ENCODE measurements around the gene DSC1.
"Not testable (repeated sequence)": the region's sequence is repeated elsewhere in the genome, so short reads cannot be mapped to it uniquely, and the experiment has no call there.

DSC1 gene

DNA sequence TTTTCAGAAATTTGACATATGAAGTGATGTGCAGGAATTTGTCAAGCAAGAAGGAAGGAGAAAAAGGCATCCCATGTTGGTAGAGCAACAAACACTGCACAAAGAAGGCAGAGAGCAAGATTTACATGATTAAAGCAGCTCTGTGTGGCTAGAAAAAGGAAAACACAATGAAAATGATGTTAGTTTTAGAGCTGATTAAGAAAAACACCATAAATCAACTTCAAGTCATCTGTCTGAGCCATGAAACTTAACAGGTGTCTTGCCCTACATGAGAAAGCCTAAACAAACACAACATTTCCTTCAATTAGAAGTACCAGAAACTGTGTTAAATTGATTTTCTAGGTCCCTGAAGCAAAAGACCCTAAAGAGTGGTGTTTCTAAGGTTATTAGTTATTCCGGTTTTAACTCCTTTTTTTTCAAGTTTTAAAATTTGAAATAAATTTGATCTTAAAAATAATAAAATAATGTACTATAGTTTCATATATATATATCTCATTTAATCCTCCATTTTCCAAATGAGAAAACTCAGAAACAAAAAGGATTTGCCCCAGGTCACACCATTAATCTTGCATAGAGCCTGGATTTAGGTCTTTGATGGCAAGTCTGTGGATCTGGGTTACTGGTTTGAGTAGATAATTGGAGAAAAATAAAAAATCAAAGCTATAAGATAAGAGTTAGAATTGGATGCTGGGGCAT, 8.6 kb upstream of the DSC1 start:
- DNase-seq, result no peak

DNA sequence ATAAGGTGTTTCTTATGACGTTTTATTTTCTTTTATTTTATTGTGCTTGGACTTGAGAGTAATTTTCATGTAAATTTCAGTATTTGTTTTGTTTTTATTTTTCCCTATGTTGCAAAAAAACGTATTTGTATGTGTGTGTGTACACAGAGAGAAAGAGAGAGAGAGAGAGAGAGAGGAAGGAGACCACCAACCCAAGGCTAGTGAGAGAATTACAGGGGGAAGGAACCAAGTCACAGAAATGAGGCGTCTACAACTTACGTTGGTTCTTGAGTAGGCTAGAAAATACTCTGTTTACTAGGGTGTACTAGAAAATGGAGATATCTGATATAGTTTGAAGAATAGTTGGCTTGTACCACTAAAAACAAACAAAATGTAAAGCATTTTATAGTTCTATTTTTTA, 7.7 kb upstream of the DSC1 start:
- DNase-seq, result no peak

DNA sequence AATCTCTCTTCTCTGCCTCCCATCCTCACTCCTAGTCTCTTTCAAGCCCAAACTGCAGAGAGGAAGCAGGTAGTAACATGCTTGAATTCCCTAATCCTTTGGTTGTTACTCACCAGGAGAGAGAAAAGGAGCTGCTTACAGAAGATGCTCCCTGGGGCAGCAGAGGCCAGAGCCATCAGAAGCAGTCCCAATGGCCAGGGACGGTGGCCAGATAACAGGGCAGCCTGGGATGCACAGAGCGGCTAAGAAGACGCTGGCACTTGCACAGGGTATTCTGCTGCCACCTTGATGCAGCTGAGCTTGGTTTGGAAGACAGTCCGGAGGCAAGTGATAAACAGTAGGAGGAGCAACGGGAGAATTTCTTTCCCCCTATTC, 250 bp downstream of the DSC1 start:
- no peak for DNase-seq

DNA sequence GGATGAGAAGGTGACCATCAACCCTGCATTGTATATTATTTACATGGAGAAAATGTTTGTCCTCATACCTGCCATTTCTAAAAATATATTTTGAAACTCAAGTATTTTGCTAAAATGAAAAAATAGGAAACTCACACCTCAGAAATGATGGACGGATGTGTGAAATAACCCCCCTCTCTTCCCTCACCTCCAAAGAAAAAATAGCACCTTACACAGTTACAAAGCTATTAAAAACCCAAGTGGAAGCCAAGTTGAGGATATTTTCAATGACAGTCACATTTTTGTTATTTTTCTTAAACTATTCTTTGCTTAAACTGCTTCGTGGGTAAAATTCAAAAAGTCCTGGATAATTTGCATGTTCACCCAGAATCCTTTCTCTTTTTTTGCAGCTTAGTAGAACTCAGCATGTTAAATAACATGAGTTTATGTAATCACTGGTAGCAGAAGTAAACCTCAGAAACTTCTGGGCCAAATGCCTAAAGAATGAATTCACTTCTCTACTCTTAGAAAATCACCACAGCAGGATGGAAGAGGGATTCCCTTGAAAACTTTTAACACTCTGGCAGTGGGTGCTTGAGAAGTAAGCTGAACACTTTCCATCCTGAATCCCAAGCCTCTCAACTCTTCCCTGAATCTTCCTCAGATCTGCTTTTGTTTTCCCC, 768 bp downstream of the DSC1 start:
- DNase-seq, result no peak

DNA sequence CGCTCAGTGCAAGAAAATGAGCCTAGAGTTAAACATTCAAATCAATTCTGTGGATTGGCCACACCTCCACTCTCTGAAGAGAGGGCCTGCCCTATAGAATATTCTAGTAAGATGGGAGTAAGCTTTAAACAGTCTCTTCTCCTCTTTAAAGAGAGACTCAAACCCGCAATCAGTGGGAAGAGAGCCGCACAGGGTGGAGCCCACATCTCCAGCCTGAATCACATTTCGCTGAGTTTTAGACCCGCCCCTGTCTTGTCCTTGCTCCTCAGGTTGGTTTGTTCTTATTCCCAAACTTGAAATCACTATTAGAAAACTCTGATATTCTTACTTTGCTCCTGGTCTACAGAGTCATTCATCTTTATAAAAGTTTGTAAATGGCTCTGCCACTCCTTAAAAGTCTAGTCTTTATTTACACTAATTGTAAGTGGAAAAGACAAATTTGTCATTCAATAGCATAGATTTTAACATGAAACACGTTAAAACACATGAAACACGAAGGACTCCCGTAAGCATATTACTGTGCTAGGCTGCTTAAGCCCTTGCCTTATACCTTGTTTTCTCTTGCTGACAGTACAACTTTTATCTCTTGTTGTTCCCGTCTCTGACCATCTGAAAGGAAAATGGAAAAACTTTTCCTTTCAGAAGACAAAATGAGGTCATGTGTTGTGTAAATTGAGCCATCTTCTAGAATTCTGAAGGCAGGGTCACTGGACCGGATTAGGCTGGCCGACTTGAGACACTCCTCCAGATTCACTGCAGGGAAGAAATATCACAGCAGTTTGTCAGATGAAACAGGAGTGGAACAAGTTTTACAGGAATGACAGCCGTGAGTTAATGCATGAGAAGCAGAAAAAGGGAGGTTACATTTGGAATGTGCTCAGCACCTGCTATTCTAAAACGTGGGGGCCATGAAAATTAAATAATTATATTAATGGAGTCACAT, 5.6 kb downstream of the DSC1 start:
- DNase-seq, result peak; percentile 90

DNA sequence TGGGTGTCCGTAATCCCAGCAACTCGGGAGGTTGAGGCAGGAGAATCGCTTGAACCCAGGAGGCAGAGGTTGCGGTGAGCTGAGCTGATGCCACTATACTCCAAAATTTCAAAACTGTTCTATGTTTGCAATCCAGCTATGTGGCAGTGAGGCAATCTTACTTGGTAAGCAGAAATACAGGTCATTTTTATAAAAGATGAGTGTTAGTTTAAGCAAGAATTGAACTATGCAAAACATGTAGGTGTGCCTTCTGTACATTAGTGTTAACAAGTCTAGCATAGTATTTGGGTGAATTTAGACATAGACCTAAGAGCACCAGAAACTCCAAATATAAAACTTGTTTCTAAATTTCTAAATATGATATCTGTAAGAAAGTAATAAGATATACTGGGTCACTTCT, 7.2 kb downstream of the DSC1 start:
- no peak for DNase-seq

DNA sequence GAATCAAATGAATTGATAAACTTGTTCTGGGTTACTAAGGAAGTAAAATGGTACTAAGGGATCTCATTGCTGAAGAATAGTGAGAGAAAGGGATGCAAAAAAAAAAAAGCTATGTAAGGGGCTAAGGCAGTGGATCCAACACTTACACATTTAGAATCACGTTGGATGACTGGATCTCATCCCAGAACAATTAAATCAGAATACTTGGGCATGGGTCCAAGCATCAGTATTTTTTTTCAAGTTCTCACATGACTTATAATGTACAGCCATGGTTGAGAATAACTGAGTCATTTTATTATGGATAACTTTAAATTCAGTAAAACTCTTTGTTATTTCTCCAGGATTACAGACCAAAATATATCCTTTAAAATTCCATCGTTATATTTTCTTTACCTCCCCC, 8.5 kb downstream of the DSC1 start:
- no peak for DNase-seq

DNA sequence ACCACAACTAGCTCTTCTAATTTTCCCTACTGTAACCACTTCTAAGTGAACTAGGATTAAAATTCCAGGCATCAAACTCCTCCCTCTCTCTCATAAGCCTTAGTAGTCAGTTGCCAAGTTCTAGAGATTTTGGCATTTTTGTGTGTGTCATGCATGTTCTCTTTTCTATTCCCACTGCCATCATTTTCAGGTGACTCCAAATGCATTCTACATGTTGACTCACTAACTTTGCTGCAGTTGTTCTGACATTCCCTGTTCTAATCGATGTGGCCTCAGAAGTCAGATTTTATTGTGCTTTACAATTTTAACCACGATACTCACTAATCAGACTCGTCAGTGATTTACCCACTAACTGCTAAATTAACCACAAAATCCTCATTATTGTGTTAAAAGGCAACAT, 13.3 kb downstream of the DSC1 start:
- no peak for DNase-seq

DNA sequence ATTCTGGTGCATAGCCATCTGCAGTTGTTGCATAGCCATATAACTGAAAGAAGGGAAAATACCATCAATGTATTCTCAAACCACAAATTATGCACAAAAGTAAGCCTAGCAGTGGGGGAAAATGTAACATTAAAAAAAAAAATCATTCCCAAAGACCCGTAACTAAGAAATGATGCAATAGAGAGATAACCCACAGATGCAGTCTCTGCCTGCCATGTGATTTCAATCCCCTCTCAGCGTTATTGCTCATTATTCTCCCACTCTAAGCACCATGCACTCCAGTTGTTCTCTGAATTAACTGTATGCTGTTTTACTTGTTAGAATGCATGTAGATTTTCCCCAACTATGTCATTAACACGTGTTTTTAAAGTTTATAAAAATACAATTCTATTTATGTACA, 14.1 kb downstream of the DSC1 start:
- no peak for DNase-seq

DNA sequence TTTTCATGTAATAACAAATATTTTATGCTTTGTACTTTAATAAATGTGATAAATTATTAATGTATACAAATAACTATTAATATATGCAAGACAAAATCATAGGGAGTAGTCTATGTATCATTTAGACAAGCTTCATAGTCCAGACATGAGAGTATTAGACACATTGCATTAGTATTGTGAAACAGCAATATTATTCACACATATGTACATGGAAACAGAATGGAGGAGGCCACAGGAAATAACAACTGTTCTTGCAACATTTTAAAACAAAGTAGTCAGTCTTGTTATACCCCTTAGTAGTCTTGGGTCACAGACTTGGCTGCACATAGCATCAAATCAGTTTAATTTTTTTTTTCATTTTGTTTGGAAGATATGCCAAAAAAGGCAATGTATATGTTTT, 15.8 kb downstream of the DSC1 start:
- DNase-seq, result no peak

DNA sequence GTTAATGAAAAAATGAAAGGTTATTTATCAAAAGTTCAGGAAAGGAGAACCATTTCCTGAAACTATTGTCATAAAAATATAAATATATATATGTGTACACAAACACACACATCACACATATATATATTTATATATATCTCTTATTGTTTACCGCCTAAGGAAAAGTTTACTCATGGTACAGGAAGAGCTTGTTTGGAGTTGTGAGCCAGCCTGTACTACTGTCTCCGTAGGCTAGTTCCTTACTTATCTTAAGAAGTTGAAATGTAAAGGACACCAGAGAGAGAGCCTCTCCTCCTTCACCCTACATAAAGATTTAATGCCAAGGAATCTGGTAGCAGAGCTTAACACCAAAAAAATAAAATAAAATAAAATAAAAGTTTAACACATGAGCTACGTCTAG, 19.6 kb downstream of the DSC1 start:
- no peak for DNase-seq

DNA sequence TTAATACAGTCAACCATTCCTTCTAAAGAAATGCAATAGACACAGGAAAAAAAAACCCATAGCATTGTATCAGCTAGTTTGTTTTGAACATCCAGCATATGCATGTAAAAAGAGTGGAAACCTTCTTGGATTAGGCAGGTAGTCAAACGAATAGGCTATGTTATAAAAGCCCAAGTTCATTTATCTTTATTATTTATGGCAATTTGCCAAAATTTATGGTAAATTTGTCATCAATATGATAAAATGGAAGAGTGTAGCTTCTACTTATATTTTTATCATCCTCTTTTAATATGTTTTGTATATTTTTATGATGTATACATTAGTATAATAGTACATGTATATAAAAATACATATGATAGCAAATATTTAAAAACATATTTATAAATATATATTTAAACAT, 23.9 kb downstream of the DSC1 start:
- no peak for DNase-seq

DNA sequence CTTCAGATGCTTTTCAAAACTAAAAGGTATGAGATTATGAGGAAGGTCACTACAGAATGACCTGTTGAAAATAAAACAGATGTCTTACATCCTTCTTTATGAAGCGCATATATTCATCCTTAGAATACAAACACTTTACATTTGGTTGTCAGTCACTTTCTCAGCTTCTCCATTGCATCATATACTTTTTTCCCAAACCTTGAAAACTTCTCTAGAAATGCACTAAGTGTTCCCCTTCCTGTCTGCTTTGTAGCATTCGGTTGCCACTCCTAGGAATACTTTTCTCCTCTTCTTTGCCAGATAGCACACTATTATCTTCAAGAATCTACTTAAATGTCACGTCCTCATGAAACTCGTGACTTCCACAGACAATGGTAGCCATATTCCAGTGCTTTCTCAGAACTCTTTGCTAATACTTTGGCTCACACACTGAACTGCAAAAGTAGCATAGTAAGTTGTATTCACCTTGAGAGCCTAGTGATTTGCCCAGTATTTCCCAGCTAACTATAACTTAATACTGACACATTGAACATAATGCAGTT, 27.6 kb downstream of the DSC1 start:
- DNase-seq, result no peak

DNA sequence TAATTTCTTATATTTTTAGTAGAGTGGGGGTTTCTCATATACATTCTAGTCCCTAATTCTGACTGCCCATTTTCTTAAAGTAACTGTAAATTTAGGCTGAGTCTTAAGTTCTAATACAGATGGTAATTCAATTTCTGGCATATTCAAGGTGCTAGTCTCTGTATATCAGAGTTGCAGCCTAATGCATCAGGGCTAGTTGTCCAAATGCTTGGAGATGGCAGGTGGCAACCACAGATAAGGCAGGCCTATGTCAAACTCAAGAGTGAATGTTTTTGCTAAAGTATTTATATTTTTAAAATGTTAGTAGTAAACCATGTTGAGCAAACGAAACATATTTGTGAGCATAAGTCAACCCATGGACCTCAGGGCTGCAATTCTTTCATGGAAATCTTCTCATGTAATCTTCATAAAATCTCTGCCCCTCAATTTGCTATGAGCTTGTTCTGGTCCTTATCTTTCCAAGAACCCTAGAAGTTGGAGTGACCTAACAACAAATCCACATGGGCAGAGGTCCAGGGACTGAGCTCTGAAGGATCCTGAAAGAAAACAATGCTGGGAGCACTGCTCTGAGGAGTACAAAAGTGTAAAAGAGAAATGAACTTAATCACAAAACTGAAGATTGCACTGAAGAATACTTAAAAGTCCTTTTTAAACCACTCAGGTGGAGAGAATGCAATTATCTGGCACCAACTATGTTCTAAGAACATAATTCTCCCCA, 33.1 kb downstream of the DSC1 start:
- no peak for DNase-seq

DNA sequence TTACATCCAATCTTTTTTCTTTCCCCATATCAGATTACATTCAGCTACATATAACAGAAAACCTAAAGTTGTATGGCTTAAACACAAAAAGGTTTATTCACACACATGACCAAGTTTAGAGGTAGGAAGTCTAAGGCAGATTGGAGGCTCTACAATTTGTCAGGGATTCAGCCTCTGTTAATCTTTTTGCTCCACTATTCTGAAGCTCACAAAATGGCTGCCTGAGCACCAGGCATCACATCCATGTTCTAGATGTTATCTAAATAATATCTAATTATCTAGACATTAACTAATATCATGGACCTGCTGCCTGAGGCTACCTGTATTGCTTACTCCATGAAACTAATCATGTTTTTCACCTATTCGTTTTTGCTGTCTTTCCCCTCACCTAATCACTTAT, 36.8 kb downstream of the DSC1 start:
- no peak for DNase-seq

DNA sequence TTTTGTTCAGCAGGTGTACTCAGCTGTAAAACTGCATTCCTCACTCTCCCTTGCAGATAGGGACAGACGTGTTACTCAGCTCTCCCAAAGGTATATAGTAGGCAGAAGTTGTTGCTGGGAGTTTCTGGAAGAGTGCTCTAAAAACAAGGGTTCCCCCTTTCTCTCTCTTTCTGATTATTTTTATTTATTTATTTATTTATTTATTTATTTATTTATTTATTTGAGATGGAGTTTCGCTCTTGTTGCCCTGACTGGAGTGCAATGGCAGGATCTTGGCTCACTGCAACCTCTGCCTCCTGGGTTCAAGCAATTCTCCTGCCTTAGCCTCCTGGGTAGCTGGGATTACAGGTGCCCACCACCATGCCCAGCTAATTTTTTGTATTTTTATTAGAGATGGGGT, 39.5 kb downstream of the DSC1 start:
- DNase-seq, result not testable (repeated sequence)

DNA sequence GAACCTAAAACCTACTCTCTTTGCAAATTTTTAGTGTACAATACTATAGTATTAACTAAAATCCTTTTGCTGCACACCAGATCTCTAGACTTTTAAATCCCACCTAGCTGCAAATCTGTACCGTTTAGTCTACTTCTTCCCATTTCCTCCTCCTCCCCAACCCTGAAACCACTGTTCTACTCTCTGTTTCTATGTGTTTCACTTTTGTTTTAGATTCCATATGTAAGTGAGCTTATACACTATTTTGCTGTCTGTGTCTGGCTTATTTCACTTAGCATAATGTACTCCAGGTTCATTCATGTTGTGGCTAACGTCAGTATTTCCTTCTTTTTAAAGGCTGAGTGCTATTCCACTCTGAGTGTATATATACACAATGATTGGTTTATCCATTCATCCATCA, 42.1 kb downstream of the DSC1 start:
- no peak for DNase-seq

DNA sequence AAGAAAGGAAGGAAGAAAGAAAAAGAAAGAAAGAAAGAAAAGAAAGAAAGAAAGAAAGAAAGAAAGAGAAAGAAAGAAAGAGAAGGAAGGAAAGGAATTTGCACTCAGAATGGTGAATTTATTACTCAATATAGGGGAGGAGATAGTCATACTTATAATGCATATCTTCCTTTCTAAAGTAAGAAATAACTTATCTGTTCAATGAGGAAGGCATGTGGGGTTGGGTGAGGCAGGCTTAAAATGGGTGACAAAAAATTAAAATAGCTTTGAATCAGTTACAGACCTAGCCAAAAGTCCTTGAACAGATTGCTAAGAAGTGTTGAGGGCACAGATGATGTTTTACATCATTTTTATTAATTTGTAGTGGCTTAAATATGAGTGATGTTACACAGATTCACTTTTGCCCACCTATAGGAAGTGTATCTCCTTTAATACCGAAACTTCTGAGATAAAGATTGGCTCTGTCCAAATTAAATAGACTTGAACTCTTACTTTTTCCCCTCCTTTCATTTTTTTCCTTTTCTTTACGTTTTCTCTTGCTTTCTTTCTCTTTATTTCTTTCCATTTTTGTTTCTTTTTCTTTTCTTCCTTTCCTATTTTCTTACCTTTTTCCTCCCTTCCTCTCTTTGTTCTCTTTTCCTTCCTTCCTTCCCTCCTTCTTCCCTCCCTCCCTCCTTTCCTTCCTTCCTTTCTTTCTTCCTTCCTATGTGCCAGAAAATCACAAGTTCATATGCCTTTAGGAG, 45.6 kb downstream of the DSC1 start:
- DNase-seq, result no peak

DNA sequence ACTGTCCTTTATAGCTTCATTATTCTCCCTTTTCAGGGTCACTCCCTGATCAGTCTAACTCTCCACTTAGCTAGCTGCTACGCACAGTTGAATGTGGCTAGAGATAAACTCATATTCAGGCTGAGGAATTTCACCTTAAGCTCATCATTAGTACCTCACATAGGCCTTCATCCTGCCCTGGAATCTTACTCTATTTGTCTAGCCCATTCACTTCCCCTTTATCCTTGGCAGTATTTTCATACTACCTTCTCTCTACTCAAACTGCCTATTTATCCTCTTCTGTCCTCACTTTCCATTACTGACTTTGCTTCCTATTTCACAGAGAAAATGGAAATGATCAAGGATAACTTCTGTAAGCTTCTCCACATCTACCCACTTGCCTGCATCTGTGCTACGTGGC, 49.9 kb downstream of the DSC1 start:
- no peak for DNase-seq

DNA sequence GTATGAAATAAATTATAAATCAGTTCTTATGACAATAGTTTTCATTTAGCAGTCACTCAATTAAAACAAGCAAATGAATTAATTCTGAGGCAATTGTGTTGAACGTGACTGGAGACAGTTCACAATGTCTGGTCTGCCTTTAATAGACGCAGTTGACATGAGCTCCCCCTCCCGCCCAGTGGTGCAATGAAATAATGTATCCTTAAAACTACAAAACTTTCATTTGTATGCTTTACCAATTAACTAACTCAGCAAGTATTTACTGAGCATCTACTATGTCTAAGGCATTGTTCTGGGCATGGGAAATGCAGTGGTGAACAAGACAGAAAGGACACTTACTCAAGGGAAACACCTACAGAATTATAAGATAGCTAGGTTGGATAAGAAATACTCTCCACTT, 56.9 kb downstream of the DSC1 start:
- no peak for DNase-seq

DNA sequence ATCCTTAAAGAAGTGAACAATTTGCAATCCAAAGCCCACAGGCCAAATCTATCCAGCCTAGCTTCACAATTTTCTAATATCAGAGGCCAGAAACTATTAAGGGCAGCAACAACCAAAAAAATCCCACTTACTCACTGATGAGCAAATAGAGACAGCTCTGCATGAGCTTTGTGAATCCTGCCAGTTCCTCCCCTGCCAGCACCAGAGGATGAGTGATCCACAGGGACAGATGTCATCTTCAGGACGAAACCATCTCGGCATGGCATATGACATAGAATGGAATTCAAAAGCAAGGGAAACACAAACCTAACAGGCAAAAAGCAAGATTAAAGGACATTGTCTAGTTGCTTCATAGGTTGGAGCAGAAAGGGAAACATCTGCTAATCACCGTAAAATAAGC, 58.2 kb downstream of the DSC1 start:
- no peak for DNase-seq

DNA sequence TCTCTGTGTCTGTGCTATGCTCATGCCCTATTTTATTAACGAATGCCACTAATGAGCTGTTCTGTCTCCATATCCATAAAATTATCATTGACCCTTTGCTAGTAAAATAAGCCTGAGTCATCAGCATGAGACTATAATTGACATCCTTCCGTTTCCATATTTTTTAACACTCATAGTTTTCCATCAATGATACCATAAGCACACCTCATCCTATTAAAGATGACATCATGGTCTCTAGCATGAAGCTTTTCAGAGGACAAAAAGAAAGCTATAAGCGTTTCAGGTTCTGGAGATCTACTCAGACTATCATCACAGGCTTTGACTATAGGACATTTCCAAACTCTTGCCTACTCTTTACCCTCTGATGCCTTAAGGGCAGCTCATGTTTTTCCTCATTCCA, 59.2 kb downstream of the DSC1 start:
- no peak for DNase-seq
